Measurements from ENCODE around the gene RTCB. TPM values are rescaled to one million over a fixed set of nuclear protein-coding genes. Genes with fewer than 3 reads are reported as not detected.
"Not testable (repeated sequence)": the region's sequence is repeated elsewhere in the genome, so short reads cannot be mapped to it uniquely, and the experiment has no call there.

Gene RTCB
- polyA plus RNA-seq, 1 donor: 80.0 TPM

GRCh38 chr22:32361257-32361656, 50.8 kb downstream of the RTCB start:
- no peaks in the 10 kb centered on the region for H3K27me3 ChIP-seq (ENCODE audit: control insufficient read depth, insufficient read depth, low read length)
- no CpG with 5 or more reads among the region's 2 CpGs for WGBS (ENCODE audit: insufficient coverage, low lambda C conversion rate)
- no peak overlapping the region for H3K27ac ChIP-seq (ENCODE audit: low read length)
- no peak overlapping the region for H3K4me3 ChIP-seq (ENCODE audit: low read length)
- no peaks in the 10 kb centered on the region for H3K9me3 ChIP-seq (ENCODE audit: control insufficient read depth, low read depth, low read length)
- no peak for DNase-seq
- no peaks in the 10 kb centered on the region for H3K4me1 ChIP-seq (ENCODE audit: control insufficient read depth, insufficient read depth, low read length)
- no peaks in the 10 kb centered on the region for H3K36me3 ChIP-seq (ENCODE audit: control insufficient read depth, insufficient read depth, low read length)

- not testable (repeated sequence) for H3K4me3 ChIP-seq (ENCODE audit: low read length); DNase-seq; H3K27me3 ChIP-seq (ENCODE audit: control insufficient read depth, insufficient read depth, low read length); H3K9me3 ChIP-seq (ENCODE audit: control insufficient read depth, low read depth, low read length); H3K36me3 ChIP-seq (ENCODE audit: control insufficient read depth, insufficient read depth, low read length); H3K4me1 ChIP-seq (ENCODE audit: control insufficient read depth, insufficient read depth, low read length); H3K27ac ChIP-seq (ENCODE audit: low read length)
- WGBS (ENCODE audit: insufficient coverage, low lambda C conversion rate): no CpG with 5 or more reads among the region's 11 CpGs
Measured at GRCh38 chr22:32360096-32360495, 52.0 kb downstream of the RTCB start.

- not testable (repeated sequence) for H3K27ac ChIP-seq (ENCODE audit: low read length); H3K4me3 ChIP-seq (ENCODE audit: low read length); H3K4me1 ChIP-seq (ENCODE audit: control insufficient read depth, insufficient read depth, low read length); DNase-seq; H3K36me3 ChIP-seq (ENCODE audit: control insufficient read depth, insufficient read depth, low read length); H3K27me3 ChIP-seq (ENCODE audit: control insufficient read depth, insufficient read depth, low read length); H3K9me3 ChIP-seq (ENCODE audit: control insufficient read depth, low read depth, low read length)
- no CpG with 5 or more reads among the region's 9 CpGs for WGBS (ENCODE audit: insufficient coverage, low lambda C conversion rate)
Measured at GRCh38 chr22:32357567-32357966, 54.5 kb downstream of the RTCB start, which contains the start of gene RFPL3. Gene RFPL3, plus strand, starts transcription at chr22:32357867. Its CDS starts 205 bp downstream, at chr22:32358072.

GRCh38 chr22:32355760-32356159, 56.3 kb downstream of the RTCB start:
- H3K4me1 ChIP-seq (ENCODE audit: control insufficient read depth, insufficient read depth, low read length): no peaks in the 10 kb centered on the region
- 80% methylated on average over 1 of the region's 3 CpGs for WGBS (ENCODE audit: insufficient coverage, low lambda C conversion rate)
- H3K27me3 ChIP-seq (ENCODE audit: control insufficient read depth, insufficient read depth, low read length): no peaks in the 10 kb centered on the region
- no peak for DNase-seq
- H3K36me3 ChIP-seq (ENCODE audit: control insufficient read depth, insufficient read depth, low read length): no peaks in the 10 kb centered on the region
- peaks cover 3% of the 10 kb centered on the region for H3K9me3 ChIP-seq (ENCODE audit: control insufficient read depth, low read depth, low read length)
- no peak overlapping the region for H3K27ac ChIP-seq (ENCODE audit: low read length)
- no peak overlapping the region for H3K4me3 ChIP-seq (ENCODE audit: low read length)

- no peak overlapping the region for H3K4me3 ChIP-seq (ENCODE audit: low read length)
- no peaks in the 10 kb centered on the region for H3K36me3 ChIP-seq (ENCODE audit: control insufficient read depth, insufficient read depth, low read length)
- no peak overlapping the region for H3K27ac ChIP-seq (ENCODE audit: low read length)
- DNase-seq: no peak
- no peaks in the 10 kb centered on the region for H3K27me3 ChIP-seq (ENCODE audit: control insufficient read depth, insufficient read depth, low read length)
- no CpG with 5 or more reads among the region's 30 CpGs for WGBS (ENCODE audit: insufficient coverage, low lambda C conversion rate)
- no peaks in the 10 kb centered on the region for H3K4me1 ChIP-seq (ENCODE audit: control insufficient read depth, insufficient read depth, low read length)
- peaks cover 3% of the 10 kb centered on the region for H3K9me3 ChIP-seq (ENCODE audit: control insufficient read depth, low read depth, low read length)
Measured at GRCh38 chr22:32354360-32355351, 57.4 kb downstream of the RTCB start.

GRCh38 chr22:32353840-32354239, 58.2 kb downstream of the RTCB start:
- H3K4me3 ChIP-seq (ENCODE audit: low read length): no peak overlapping the region
- H3K27me3 ChIP-seq (ENCODE audit: control insufficient read depth, insufficient read depth, low read length): no peaks in the 10 kb centered on the region
- H3K27ac ChIP-seq (ENCODE audit: low read length): no peak overlapping the region
- no peak for DNase-seq
- H3K9me3 ChIP-seq (ENCODE audit: control insufficient read depth, low read depth, low read length): peaks cover 3% of the 10 kb centered on the region
- no peaks in the 10 kb centered on the region for H3K36me3 ChIP-seq (ENCODE audit: control insufficient read depth, insufficient read depth, low read length)
- no CpG with 5 or more reads among the region's 19 CpGs for WGBS (ENCODE audit: insufficient coverage, low lambda C conversion rate)
- no peaks in the 10 kb centered on the region for H3K4me1 ChIP-seq (ENCODE audit: control insufficient read depth, insufficient read depth, low read length)

- no peak for DNase-seq
- H3K4me3 ChIP-seq (ENCODE audit: low read length): no peak overlapping the region
- no peaks in the 10 kb centered on the region for H3K27me3 ChIP-seq (ENCODE audit: control insufficient read depth, insufficient read depth, low read length)
- WGBS (ENCODE audit: insufficient coverage, low lambda C conversion rate): no CpG with 5 or more reads among the region's 28 CpGs
- no peaks in the 10 kb centered on the region for H3K36me3 ChIP-seq (ENCODE audit: control insufficient read depth, insufficient read depth, low read length)
- no peaks in the 10 kb centered on the region for H3K4me1 ChIP-seq (ENCODE audit: control insufficient read depth, insufficient read depth, low read length)
- no peak overlapping the region for H3K27ac ChIP-seq (ENCODE audit: low read length)
- peaks cover 3% of the 10 kb centered on the region for H3K9me3 ChIP-seq (ENCODE audit: control insufficient read depth, low read depth, low read length)
Measured at GRCh38 chr22:32353292-32353691, 58.8 kb downstream of the RTCB start.

- H3K27ac ChIP-seq (ENCODE audit: low read length): no peak overlapping the region
- no peaks in the 10 kb centered on the region for H3K27me3 ChIP-seq (ENCODE audit: control insufficient read depth, insufficient read depth, low read length)
- peaks cover 3% of the 10 kb centered on the region for H3K9me3 ChIP-seq (ENCODE audit: control insufficient read depth, low read depth, low read length)
- WGBS (ENCODE audit: insufficient coverage, low lambda C conversion rate): 100% methylated on average over 1 of the region's 14 CpGs
- no peaks in the 10 kb centered on the region for H3K36me3 ChIP-seq (ENCODE audit: control insufficient read depth, insufficient read depth, low read length)
- no peak for DNase-seq
- no peaks in the 10 kb centered on the region for H3K4me1 ChIP-seq (ENCODE audit: control insufficient read depth, insufficient read depth, low read length)
- no peak overlapping the region for H3K4me3 ChIP-seq (ENCODE audit: low read length)
Measured at GRCh38 chr22:32352681-32353080, 59.4 kb downstream of the RTCB start.

GRCh38 chr22:32351875-32352274, 60.2 kb downstream of the RTCB start:
- no CpG with 5 or more reads among the region's 1 CpG for WGBS (ENCODE audit: insufficient coverage, low lambda C conversion rate)
- not testable (repeated sequence) for H3K27ac ChIP-seq (ENCODE audit: low read length); H3K4me3 ChIP-seq (ENCODE audit: low read length); H3K9me3 ChIP-seq (ENCODE audit: control insufficient read depth, low read depth, low read length); H3K36me3 ChIP-seq (ENCODE audit: control insufficient read depth, insufficient read depth, low read length); H3K27me3 ChIP-seq (ENCODE audit: control insufficient read depth, insufficient read depth, low read length); H3K4me1 ChIP-seq (ENCODE audit: control insufficient read depth, insufficient read depth, low read length); DNase-seq

GRCh38 chr22:32348031-32348611, 63.9 kb downstream of the RTCB start:
- Histone ChIP-seq H3K4me3 (ENCODE audit: low read length) (no peak overlapping the region), H3K36me3 (ENCODE audit: control insufficient read depth, insufficient read depth, low read length) (no peaks in the 10 kb centered on the region), H3K27ac (ENCODE audit: low read length) (no peak overlapping the region), H3K4me1 (ENCODE audit: control insufficient read depth, insufficient read depth, low read length) (no peaks in the 10 kb centered on the region), H3K27me3 (ENCODE audit: control insufficient read depth, insufficient read depth, low read length) (peaks cover 3% of the 10 kb centered on the region), H3K9me3 (ENCODE audit: control insufficient read depth, low read depth, low read length) (no peaks in the 10 kb centered on the region)
- DNase-seq: no peak
- 89% methylated on average over 1 of the region's 6 CpGs for WGBS (ENCODE audit: insufficient coverage, low lambda C conversion rate)

Measured in large intestine (tissue), 3 donors.